GM19351 (cell line): Measurements from ENCODE around the gene ETNK2.

ENCODE experiments used
- ATAC-seq: cut with Tn5 transposase; IDR thresholded peaks from one replicate; pipeline ENCODE4 v1.9.1; 2021; ENCODE audit warnings: mild to moderate bottlenecking, moderate library complexity; ENCODE audit not compliant: unreplicated experiment

Gene ETNK2

GRCh38 chr1:204128464-204128963, 23.3 kb downstream of the ETNK2 start:
- no peak for ATAC-seq

- ATAC-seq, result no peak
These were observed 24.1 kb downstream of the ETNK2 start for GRCh38 chr1:204127597-204128242.

- ATAC-seq, result no peak
These were observed 24.9 kb downstream of the ETNK2 start for GRCh38 chr1:204126956-204127355.

GRCh38 chr1:204126386-204126785, 25.5 kb downstream of the ETNK2 start:
- ATAC-seq, result no peak

- ATAC-seq, result no peak
These were observed 26.0 kb downstream of the ETNK2 start for GRCh38 chr1:204125759-204126351.

- no peak for ATAC-seq
These were observed 27.2 kb downstream of the ETNK2 start for GRCh38 chr1:204124639-204125038.

- no peak for ATAC-seq
These were observed 28.5 kb downstream of the ETNK2 start for GRCh38 chr1:204123376-204123775.

GRCh38 chr1:204121840-204122555, 29.8 kb downstream of the ETNK2 start:
- no peak for ATAC-seq

GRCh38 chr1:204116539-204116938, 35.3 kb downstream of the ETNK2 start:
- no peak for ATAC-seq

- no peak for ATAC-seq
These were observed 36.7 kb downstream of the ETNK2 start for GRCh38 chr1:204115116-204115515.

GRCh38 chr1:204114606-204115005, 37.2 kb downstream of the ETNK2 start:
- no peak for ATAC-seq

- ATAC-seq, result no peak
These were observed 37.9 kb downstream of the ETNK2 start for GRCh38 chr1:204113896-204114295.

GRCh38 chr1:204112876-204113730, 38.7 kb downstream of the ETNK2 start:
- ATAC-seq, result no peak

- no peak for ATAC-seq
These were observed 40.8 kb downstream of the ETNK2 start for GRCh38 chr1:204110894-204111633.

GRCh38 chr1:204108312-204109141, 43.3 kb downstream of the ETNK2 start:
- ATAC-seq, result no peak

- ATAC-seq, result no peak
These were observed 44.0 kb downstream of the ETNK2 start for GRCh38 chr1:204107892-204108291.

- ATAC-seq, result no peak
These were observed 45.0 kb downstream of the ETNK2 start for GRCh38 chr1:204106825-204107224.

GRCh38 chr1:204105131-204105515, 46.7 kb downstream of the ETNK2 start:
- no peak for ATAC-seq

GRCh38 chr1:204104331-204105130, 47.3 kb downstream of the ETNK2 start:
- ATAC-seq, result no peak
